ENCODE results near the gene DEDD.

DEDD gene

DNA sequence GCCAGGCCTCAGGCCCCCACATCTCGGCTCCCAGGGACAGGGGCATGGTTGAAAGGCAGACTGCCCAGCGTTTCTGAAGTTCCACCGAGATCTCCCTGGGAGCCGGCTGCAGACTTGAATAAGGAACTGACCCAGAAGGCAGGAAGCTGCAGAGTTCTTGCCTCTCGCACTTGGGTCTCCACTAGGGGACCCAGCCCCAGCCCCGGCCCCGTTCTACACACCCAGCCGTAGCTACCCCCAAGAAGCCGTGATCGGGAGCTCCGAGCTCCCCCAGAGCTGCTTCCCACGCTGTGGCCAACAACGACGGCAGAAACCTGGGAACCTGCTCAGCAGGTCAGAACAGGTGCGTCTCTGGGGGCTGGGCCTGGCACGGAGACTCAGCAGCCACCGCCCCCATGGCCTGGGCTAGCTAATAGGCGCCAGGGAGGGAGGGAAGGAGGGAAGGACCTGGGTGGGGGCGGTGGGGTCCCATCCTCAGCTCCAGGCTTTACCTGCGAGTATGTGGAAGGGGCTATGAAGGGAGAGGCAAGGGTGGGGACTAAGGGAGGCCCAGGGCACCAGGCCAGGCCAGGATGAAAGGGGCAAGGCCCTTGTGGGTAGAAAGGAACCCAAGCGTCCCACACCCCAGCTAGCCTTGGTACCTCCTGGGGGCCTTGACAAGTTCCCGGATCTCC, 43.1 kb downstream of the DEDD start, which contains the start of gene NECTIN4:
Gene NECTIN4, minus strand, starts transcription at position 308 of the 674 bp plus-strand sequence. Its CDS starts 262 bp downstream, at position 46.
- H3K4me3 ChIP-seq (ENCODE audit: low read length), result no peak within 1 kb of the TSS
- TF ChIP-seq, protein P1, sequence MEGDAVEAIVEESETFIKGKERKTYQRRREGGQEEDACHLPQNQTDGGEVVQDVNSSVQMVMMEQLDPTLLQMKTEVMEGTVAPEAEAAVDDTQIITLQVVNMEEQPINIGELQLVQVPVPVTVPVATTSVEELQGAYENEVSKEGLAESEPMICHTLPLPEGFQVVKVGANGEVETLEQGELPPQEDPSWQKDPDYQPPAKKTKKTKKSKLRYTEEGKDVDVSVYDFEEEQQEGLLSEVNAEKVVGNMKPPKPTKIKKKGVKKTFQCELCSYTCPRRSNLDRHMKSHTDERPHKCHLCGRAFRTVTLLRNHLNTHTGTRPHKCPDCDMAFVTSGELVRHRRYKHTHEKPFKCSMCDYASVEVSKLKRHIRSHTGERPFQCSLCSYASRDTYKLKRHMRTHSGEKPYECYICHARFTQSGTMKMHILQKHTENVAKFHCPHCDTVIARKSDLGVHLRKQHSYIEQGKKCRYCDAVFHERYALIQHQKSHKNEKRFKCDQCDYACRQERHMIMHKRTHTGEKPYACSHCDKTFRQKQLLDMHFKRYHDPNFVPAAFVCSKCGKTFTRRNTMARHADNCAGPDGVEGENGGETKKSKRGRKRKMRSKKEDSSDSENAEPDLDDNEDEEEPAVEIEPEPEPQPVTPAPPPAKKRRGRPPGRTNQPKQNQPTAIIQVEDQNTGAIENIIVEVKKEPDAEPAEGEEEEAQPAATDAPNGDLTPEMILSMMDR (conservative IDR thresholded peaks at IDR 0.05; ENCODE audit: low read length), result no peak
- DNase-seq (ENCODE audit: low read depth), result no peak

GRCh38 chr1:161088587-161089110, 43.8 kb downstream of the DEDD start:
- no peak overlapping the region for H3K4me3 ChIP-seq (ENCODE audit: low read length)
- TF ChIP-seq, protein P1 (conservative IDR thresholded peaks at IDR 0.05; ENCODE audit: low read length), result no peak
- peak; percentile 36 for DNase-seq (ENCODE audit: low read depth)

- TF ChIP-seq, protein P1 (conservative IDR thresholded peaks at IDR 0.05; ENCODE audit: low read length), result no peak
- no peak overlapping the region for H3K4me3 ChIP-seq (ENCODE audit: low read length)
- no peak for DNase-seq (ENCODE audit: low read depth)
Observed at GRCh38 chr1:161086457-161086856, 46.0 kb downstream of the DEDD start.

DNA sequence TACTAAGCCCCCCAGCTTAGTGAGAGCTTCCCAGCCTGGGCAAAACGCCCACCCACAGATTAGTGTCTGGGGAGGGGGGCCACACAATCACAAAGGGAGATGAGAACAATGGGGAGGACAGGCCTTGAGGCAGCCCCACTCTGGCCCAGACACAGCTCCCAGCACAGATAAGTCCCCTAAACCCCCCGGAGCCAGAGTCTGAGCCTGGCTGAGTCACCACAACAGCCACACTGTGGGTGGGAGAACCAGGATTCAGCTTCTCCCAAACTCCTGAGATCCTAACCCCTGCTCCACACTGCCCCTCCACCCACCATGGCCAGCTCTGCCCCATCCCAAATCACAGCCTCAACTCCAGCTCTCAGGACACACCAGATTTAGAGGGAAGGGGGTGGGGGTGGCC, 47.3 kb downstream of the DEDD start:
- DNase-seq (ENCODE audit: low read depth), result no peak
- H3K4me3 ChIP-seq (ENCODE audit: low read length), result no peak overlapping the region
- TF ChIP-seq, protein P1 (conservative IDR thresholded peaks at IDR 0.05; ENCODE audit: low read length), result no peak

GRCh38 chr1:161084597-161084988, 47.9 kb downstream of the DEDD start:
- DNase-seq (ENCODE audit: low read depth), result no peak
- no peak overlapping the region for H3K4me3 ChIP-seq (ENCODE audit: low read length)
- TF ChIP-seq, protein P1 (conservative IDR thresholded peaks at IDR 0.05; ENCODE audit: low read length), result no peak

DNA sequence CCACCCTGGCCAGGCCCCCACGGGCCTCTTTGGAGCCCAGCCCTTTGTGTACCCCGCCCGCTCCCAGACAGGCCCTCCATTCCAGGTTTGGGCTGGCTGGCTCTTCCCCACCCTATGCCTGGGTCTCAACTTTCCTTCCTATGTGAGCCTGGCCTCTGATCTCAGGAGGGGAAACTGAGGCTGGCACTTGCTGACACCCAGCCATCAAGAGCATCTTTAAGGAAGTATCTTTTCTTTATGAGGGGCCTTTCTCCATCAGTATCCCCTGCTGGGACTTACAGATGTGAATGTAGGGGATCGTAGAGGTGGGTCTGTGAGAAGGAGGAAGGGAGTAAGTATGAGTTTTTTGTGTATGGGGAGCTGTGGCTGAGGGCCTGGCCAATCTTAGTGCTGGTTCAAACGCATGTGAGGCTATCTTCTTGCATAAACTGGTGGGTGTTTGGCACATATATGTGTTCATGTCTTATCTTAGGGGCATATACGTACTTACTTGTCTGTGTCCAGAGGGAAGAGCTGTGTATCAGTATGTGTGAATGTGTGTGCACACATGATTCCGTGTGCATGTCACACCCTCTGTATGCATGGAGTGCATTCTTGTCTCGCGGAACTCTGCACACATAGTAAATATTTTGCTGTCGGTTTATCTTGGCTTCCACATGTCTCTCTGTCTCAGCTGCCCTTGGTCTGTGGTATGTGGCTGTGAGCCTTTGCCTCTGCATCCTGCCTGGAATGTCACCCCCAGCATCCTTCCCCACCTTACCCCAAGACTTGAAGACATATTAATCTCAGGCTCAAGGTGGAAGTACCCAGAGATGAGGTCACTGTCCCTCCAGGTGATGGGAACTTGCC, 48.5 kb downstream of the DEDD start:
- H3K4me3 ChIP-seq (ENCODE audit: low read length), result no peak overlapping the region
- DNase-seq (ENCODE audit: low read depth), result peak; percentile 35
- TF ChIP-seq, protein P1 (conservative IDR thresholded peaks at IDR 0.05; ENCODE audit: low read length), result no peak
